ENCODE data around the gene SNRNP48. TPM values are rescaled to one million over a fixed set of nuclear protein-coding genes. Genes with fewer than 3 reads are reported as not detected.

The SNRNP48 gene
- total and polyA plus RNA-seq, 10 of the 15 experiments (the other 5 are each of a cell fraction or from before 2014, with no cell fraction given): 3.2 to 14.4 (median 8.9) TPM

- CTCF ChIA-PET: no interaction called here
- peaks cover 0 to 3% of the 10 kb centered on the region in 2 experiments; a peak in 2 of 4 replicates for H3K27me3 ChIP-seq (replicated peaks in 1 of 2; ENCODE audit: control insufficient read depth in 2 of 2, insufficient read depth in 2 of 2, low read length in 1 of 2)
- no peak overlapping the region for H3K27ac ChIP-seq (ENCODE audit: control insufficient read depth, insufficient read depth)
- no peak overlapping the region for H3K4me2 ChIP-seq (ENCODE audit: control insufficient read depth, insufficient read depth)
- H3K9ac ChIP-seq (ENCODE audit: control insufficient read depth, insufficient read depth, low read length): no peak overlapping the region
- SMC1A ChIA-PET (ENCODE audit: uncharacterized antibody, unreplicated experiment): no interaction called here
- in situ Hi-C loops (cut with MboI): no loop called here
- intact Hi-C loops (cut with micrococcal nuclease; ENCODE audit: unreplicated experiment): no loop called here
- no peaks in the 10 kb centered on the region for H4K20me1 ChIP-seq (ENCODE audit: control insufficient read depth, insufficient read depth)
- no peak overlapping the region for H2AFZ ChIP-seq (ENCODE audit: control insufficient read depth, low read depth, low read length)
- no peaks in the 10 kb centered on the region for H3K4me1 ChIP-seq (ENCODE audit: control insufficient read depth, insufficient read depth, low read length)
- DNase-seq (ENCODE audit: low read depth, low spot score) (no peak), FAIRE-seq (no peak), ATAC-seq (no peak)
- POLR2A ChIA-PET: no interaction called here
- H3K79me2 ChIP-seq (ENCODE audit: control insufficient read depth, insufficient read depth, low read length): no peaks in the 10 kb centered on the region
- TF ChIP-seq CBFB (IDR thresholded peaks at IDR 0.05; ENCODE audit: low read depth) (no peak), ZNF274 (IDR thresholded peaks at IDR 0.05; ENCODE audit: insufficient read depth, insufficient read length) (no peak), MEF2B (IDR thresholded peaks at IDR 0.05; ENCODE audit: partially characterized antibody, poor library complexity, severe bottlenecking) (no peak), ATF2 (IDR thresholded peaks at IDR 0.05; ENCODE audit: low read length) (no peak), STAT3 (IDR thresholded peaks at IDR 0.05; ENCODE audit: low read depth, low read length) (no peak), HDAC6 (IDR thresholded peaks at IDR 0.05; ENCODE audit: unreplicated experiment) (no peak), HDGF (IDR thresholded peaks at IDR 0.05) (no peak), IRF4 (IDR thresholded peaks at IDR 0.05; ENCODE audit: low read depth, low read length) (no peak), RELA (IDR thresholded peaks at IDR 0.05; ENCODE audit: borderline replicate concordance, partially characterized antibody) (no peak), CHD4 (IDR thresholded peaks at IDR 0.05) (no peak), NR2C2 (IDR thresholded peaks at IDR 0.05; ENCODE audit: borderline replicate concordance, control insufficient read depth, insufficient read length, low read depth) (no peak), RELB (IDR thresholded peaks at IDR 0.05; ENCODE audit: low read depth) (no peak)
- H3K4me3 ChIP-seq: no peak overlapping the region
- WGBS (ENCODE audit: insufficient coverage, insufficient replicate concordance, low lambda C conversion rate, missing lambda C conversion rate): 61% methylated on average over 9 of the region's 9 CpGs
- no peaks in the 10 kb centered on the region for H3K36me3 ChIP-seq (ENCODE audit: control insufficient read depth in 2 of 2, insufficient read depth in 2 of 2, low read length in 1 of 2)
- RAD21 ChIA-PET (ENCODE audit: unreplicated experiment): no interaction called here
- BruUV-seq (replicated peaks): no TSS peak
- no peaks in the 10 kb centered on the region for H3K9me3 ChIP-seq (replicated peaks; ENCODE audit: control insufficient read depth, insufficient read depth, low read length)
Measured at GRCh38 chr6:7572213-7572943, 17.6 kb upstream of the SNRNP48 start.
